Endothelial cell of umbilical vein (primary cell): ENCODE measurements around the gene C10orf105. TPM values are rescaled to one million over a fixed set of nuclear protein-coding genes. Genes with fewer than 3 reads are reported as not detected.

Experiments
- BruUV-seq: library from RNA; stranded (reverse); fragments of 400-500 nt; replicated peaks from 2 replicates; lab custom pipeline; 2021; lab: Mats Ljungman, UMichigan
- CTCF ChIA-PET: fragments of 300-600, 350-600 bp; sonication (Branson Sonifier 250); formaldehyde crosslinking; loops from one replicate; lab custom pipeline; 2021; ENCODE audit warnings: antibody characterized with exemption, inconsistent platforms; lab: Charles Lee
- POLR2A ChIA-PET: fragments of 300-600, 350-600 bp; sonication (Branson Sonifier 250); formaldehyde crosslinking; loops from one replicate; lab custom pipeline; 2021; ENCODE audit warnings: antibody characterized with exemption, inconsistent platforms; lab: Charles Lee
- DNase-seq: peaks from one replicate; pipeline ENCODE4 v3.0.0-alpha.2; 2011; ENCODE audit warnings: low read depth, low spot score
- FAIRE-seq: peaks from 2 replicates; lab custom pipeline; 2011; peaks lifted over from hg19 to GRCh38; lab: Jason Lieb, UNC
- H2AFZ ChIP-seq: 2 replicates; pipeline ENCODE4 v1.6.0; 2012; ENCODE audit warnings: low read depth, low read length, control low read depth, inconsistent platforms
- H3K27ac ChIP-seq: 2 replicates; pipeline ENCODE4 v1.5.1; 2011; ENCODE audit warnings: low read depth, mild to moderate bottlenecking, control low read depth, low read length, moderate library complexity; ENCODE audit not compliant: insufficient read depth
- H3K27me3 ChIP-seq, 2 experiments: 2 replicates each; pipeline versions ENCODE4 v1.6.0 to v1.6.1; 2011; ENCODE audit warnings: low read length in 2 of 2, mixed read lengths in 1 of 2; ENCODE audit not compliant: control insufficient read depth in 2 of 2, insufficient read depth in 2 of 2
- H3K36me3 ChIP-seq, 2 experiments: 2 replicates in 1 of 2; 3 replicates in 1 of 2; pipeline ENCODE4 v1.5.1; 2011; ENCODE audit warnings: low read length in 2 of 2, mild to moderate bottlenecking in 1 of 2, moderate library complexity in 1 of 2; ENCODE audit not compliant: control insufficient read depth in 2 of 2, insufficient read depth in 2 of 2; ENCODE audit errors: extremely low read depth in 1 of 2
- H3K4me1 ChIP-seq: 3 replicates; pipeline ENCODE4 v1.5.1; 2011; ENCODE audit warnings: mild to moderate bottlenecking, low read length; ENCODE audit not compliant: control insufficient read depth, insufficient read depth; ENCODE audit errors: extremely low read depth
- H3K4me2 ChIP-seq: 2 replicates; pipeline ENCODE4 v1.6.1; 2011; ENCODE audit warnings: low read length, control low read depth, mixed read lengths; ENCODE audit not compliant: insufficient read depth
- H3K4me3 ChIP-seq, 3 experiments: fragments of 200-600 bp in 1 of 3; sonication (generic), shearing (Covaris generic) in 1 of 3; replicated peaks in 1 of 3; 2 replicates each; pipeline ENCODE4 v1.5.1; 2011 to 2016; ENCODE audit warnings: control low read depth in 3 of 3, low read length in 3 of 3, mild to moderate bottlenecking in 2 of 3, inconsistent platforms in 1 of 3, low read depth in 1 of 3, moderate library complexity in 1 of 3; ENCODE audit not compliant: insufficient read depth in 1 of 3
- H3K79me2 ChIP-seq: 2 replicates; pipeline ENCODE4 v1.6.0; 2012; ENCODE audit warnings: low read length, inconsistent platforms; ENCODE audit not compliant: control insufficient read depth, insufficient read depth
- H3K9ac ChIP-seq: replicated peaks from 2 replicates; pipeline ENCODE3; 2011; ENCODE audit warnings: low read length, control low read depth; ENCODE audit not compliant: insufficient read depth; ENCODE audit errors: extremely low read depth
- H3K9me1 ChIP-seq: replicated peaks from 3 replicates; pipeline ENCODE4 v1.6.0; 2011; ENCODE audit warnings: mild to moderate bottlenecking, low read length; ENCODE audit not compliant: control insufficient read depth, insufficient read depth; ENCODE audit errors: extremely low read depth
- H3K9me3 ChIP-seq: replicated peaks from 2 replicates; pipeline ENCODE4 v1.5.1; 2012; ENCODE audit warnings: low read length, inconsistent platforms; ENCODE audit not compliant: control insufficient read depth, insufficient read depth
- H4K20me1 ChIP-seq: replicated peaks from 2 replicates; pipeline ENCODE3; 2011; ENCODE audit warnings: mild to moderate bottlenecking, low read length; ENCODE audit not compliant: control insufficient read depth, insufficient read depth; ENCODE audit errors: extremely low read depth
- EZH2 ChIP-seq: IDR thresholded peaks from 2 replicates; pipeline ENCODE4 v1.6.1; 2012; ENCODE audit warnings: borderline replicate concordance, low read depth, mild to moderate bottlenecking, moderate library complexity, low read length, inconsistent platforms; ENCODE audit not compliant: severe bottlenecking
- FOS ChIP-seq: IDR thresholded peaks from 2 replicates; pipeline ENCODE4 v1.6.1; 2011; ENCODE audit warnings: mild to moderate bottlenecking, low read length, moderate library complexity, borderline replicate concordance; ENCODE audit not compliant: insufficient read depth
- GATA2 ChIP-seq: IDR thresholded peaks from 2 replicates; pipeline ENCODE4 v1.7.0; 2011; ENCODE audit warnings: low read depth, mild to moderate bottlenecking, moderate library complexity, mixed read lengths, low read length; ENCODE audit not compliant: insufficient read length, insufficient read depth
- JUN ChIP-seq: IDR thresholded peaks from 2 replicates; pipeline ENCODE4 v1.6.1; 2011; ENCODE audit warnings: borderline replicate concordance, low read depth; ENCODE audit not compliant: insufficient read length, insufficient read depth
- MAX ChIP-seq: IDR thresholded peaks from 2 replicates; pipeline ENCODE4 v1.6.1; 2011; ENCODE audit not compliant: insufficient read depth, insufficient read length
- MYC ChIP-seq: IDR thresholded peaks from one replicate; pipeline ENCODE4 v1.6.1; 2011; ENCODE audit warnings: mild to moderate bottlenecking, low read depth, low read length
- POLR2A ChIP-seq: IDR thresholded peaks from 2 replicates; pipeline ENCODE4 v1.6.1; 2012; ENCODE audit warnings: low read depth, mild to moderate bottlenecking, control low read depth, low read length
- dilution Hi-C: fragments of 300-500 bp; cut with MboI; formaldehyde crosslinking; loops from one replicate; pipeline ENCODE4 v1.15.0; 2019; ENCODE audit warnings: low sequenced_read_pairs; ENCODE audit not compliant: extremely low pct_ligation_motif_present
- intact Hi-C: fragments of 100-400 bp; cut with micrococcal nuclease; formaldehyde crosslinking; loops from one replicate; pipeline ENCODE4 v1.10.0; 2022
- polyA plus RNA-seq, 4 experiments: library from polyadenylated mRNA; depleted of rRNA in 3 of 4; stranded (reverse) in 3 of 4; unstranded in 1 of 4; fragments of >200 nt; gene quantifications; 2 replicates each; pipeline versions ENCODE4 v1.2.1 to v1.2.3, GENCODE V29; 2011 to 2012; ENCODE audit warnings: missing spikeins in 1 of 4
- total RNA-seq: library from RNA; stranded (reverse); gene quantifications from 2 replicates; pipeline ENCODE4 v1.2.3, GENCODE V29; 2021

The C10orf105 gene
- total and polyA plus RNA-seq, 2 donors (not counting 3 experiments of a cell fraction or from before 2014, with no cell fraction given), result not detected

- DNase-seq (no peak), FAIRE-seq (no peak)
- POLR2A ChIA-PET, result no interaction called here
- Histone ChIP-seq H3K36me3 (no peaks in the 10 kb centered on the region), H2AFZ (no peak overlapping the region), H4K20me1 (no peaks in the 10 kb centered on the region), H3K79me2 (no peaks in the 10 kb centered on the region), H3K4me2 (no peak overlapping the region), H3K4me1 (peaks cover 21% of the 10 kb centered on the region), H3K4me3 (no peak overlapping the region), H3K9me3 (no peaks in the 10 kb centered on the region), H3K27me3 (no peaks in the 10 kb centered on the region), H3K27ac (no peak overlapping the region), H3K9me1 (no peaks in the 10 kb centered on the region), H3K9ac (no peak overlapping the region)
- dilution Hi-C loops (no loop called here), intact Hi-C loops (no loop called here)
- TF ChIP-seq MYC, result no peak
- no peak for TF ChIP-seq POLR2A
- TF ChIP-seq MAX, result no peak
- no peak for TF ChIP-seq FOS
- no peak for TF ChIP-seq EZH2
- no peak for TF ChIP-seq JUN
- TF ChIP-seq GATA2, result no peak
- CTCF ChIA-PET, result interaction anchor here (1.4 to 1.8 kb wide), 3 partner anchors 10 to 15 kb away, joined by 4 to 5 read pairs (median 4); partner anchors contain the start of gene VSIR
- BruUV-seq, result no TSS peak
These were observed 44.0 kb upstream of the C10orf105 start for GRCh38 chr10:71763352-71764127.

DNA sequence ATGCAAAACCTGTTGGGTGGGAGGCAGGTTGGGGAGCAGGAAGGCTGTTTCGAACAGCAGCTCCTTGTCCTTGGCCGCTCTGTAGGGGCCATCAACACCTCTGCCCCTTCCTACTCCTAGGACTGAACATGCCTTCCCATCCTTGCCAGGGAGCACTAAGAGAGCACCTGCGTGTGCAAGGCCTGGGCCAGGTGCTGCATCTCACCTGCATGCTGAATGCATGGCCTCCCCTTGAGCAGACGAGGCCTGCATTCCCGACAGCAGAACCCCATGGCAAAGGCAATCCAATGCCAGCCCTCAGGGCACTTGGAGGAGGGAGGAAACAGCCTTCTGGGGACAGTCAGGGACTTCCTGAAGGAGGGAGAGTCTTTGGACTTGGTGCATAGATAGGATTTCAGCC lies 42.7 kb upstream of the C10orf105 start:
- no peaks in the 10 kb centered on the region for H4K20me1 ChIP-seq
- no peak overlapping the region for H3K4me2 ChIP-seq
- dilution Hi-C loops (no loop called here), intact Hi-C loops (no loop called here)
- no peak for TF ChIP-seq JUN
- H3K27ac ChIP-seq, result no peak overlapping the region
- POLR2A ChIA-PET, result no interaction called here
- BruUV-seq, result no TSS peak
- H3K79me2 ChIP-seq, result no peaks in the 10 kb centered on the region
- no peak overlapping the region for H2AFZ ChIP-seq
- no peaks in the 10 kb centered on the region for H3K27me3 ChIP-seq
- H3K9me3 ChIP-seq, result no peaks in the 10 kb centered on the region
- CTCF ChIA-PET, result interaction anchor here (0.9 to 1.8 kb wide), 3 partner anchors 10 to 50 kb away, joined by 3 to 5 read pairs (median 4); partner anchors contain the start of gene VSIR
- H3K36me3 ChIP-seq, result no peaks in the 10 kb centered on the region
- DNase-seq (no peak), FAIRE-seq (no peak)
- no peak overlapping the region for H3K4me3 ChIP-seq
- no peak overlapping the region for H3K9ac ChIP-seq
- H3K9me1 ChIP-seq, result no peaks in the 10 kb centered on the region
- peaks cover 11% of the 10 kb centered on the region for H3K4me1 ChIP-seq
